ENCODE measurements around the gene DCT.

DCT gene

DNA sequence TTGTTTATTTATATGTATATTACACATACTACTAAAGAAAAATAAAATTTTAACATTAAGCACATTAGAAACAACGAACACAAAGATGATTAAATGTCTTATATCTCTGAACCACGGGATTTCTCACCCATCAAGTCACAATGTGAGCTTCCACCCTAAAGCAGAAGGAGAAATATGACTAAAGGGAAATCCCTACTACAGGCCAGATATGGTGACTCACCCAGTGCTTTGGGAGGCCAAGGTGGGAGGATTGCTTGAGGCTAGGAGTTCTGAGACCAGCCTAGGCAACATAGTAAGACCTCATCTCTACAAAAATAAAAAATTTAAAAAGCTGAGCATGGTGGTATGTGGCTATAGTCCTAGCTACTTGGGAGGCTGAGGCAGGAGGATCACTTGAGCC, 24.6 kb downstream of the DCT start:
- in situ Hi-C loops (cut with HindIII; ENCODE audit: low sequenced_read_pairs) = no loop called here

DNA sequence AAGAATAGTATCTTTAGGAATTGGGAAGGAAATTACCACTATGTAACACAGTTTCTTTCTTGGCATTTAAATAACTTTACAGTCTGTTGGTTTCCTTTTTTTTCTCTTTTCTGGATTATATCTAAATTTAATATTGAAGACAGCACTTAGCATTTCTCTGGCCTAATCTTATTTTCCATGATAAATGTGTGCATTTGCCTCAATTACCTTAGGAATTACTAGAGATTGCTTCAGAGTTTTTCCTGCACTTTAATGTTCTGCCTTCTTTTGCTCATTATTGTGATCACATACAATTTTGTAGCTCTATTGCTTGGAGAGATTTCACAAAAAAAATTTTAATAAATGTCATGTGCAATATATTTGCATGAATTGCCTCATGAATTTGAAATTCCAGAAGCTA, 25.1 kb downstream of the DCT start:
- in situ Hi-C loops (cut with HindIII; ENCODE audit: low sequenced_read_pairs) = no loop called here

DNA sequence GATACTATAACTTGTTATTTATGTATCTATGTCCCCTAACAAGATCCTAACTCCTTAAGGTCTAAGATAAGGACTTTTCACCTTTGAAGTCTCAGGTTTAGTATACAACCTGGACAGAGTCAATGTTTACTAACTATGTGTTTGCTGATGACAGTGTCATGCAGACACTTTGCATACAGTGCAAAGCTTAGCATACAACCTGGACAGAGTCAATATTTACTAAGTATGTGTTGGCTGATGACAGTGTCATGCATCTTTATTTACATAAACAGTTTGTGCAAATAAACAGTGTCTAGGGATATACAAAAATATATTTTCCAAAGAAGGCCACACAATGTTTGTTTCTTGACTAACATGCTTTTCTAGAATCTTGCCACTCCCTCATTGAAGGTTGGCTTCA, 34.7 kb downstream of the DCT start:
- in situ Hi-C loops (cut with HindIII; ENCODE audit: low sequenced_read_pairs) = no loop called here

DNA sequence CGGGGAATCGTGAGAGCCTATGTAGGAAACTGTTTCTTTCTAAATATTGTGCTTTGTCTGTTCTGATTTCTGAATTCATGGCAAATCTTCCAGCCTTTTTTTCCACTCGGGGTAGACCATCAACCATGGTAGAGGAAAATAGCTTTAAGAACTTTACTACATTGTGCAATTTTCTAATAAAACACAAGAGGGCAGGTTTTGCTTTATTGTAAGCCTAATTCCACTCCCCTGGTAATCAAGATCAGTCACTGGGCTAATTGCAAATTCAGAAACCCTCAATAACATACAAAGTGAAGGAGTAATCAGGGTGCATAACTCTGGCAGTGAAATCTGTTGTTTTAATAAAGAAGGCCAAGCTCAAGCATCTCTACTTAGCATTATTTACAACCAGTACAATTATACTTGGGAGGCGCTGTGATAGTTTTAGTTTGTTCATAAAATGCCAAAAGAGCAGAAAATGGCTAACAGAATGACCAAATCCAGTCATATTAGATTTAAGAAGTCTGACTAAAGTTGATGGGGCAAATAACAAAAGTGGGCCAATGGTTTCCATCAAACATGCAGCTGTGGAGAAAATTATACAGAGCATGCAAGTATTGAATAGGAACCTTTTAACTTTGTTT, 43.8 kb downstream of the DCT start:
- in situ Hi-C loops (cut with HindIII; ENCODE audit: low sequenced_read_pairs) = no loop called here

DNA sequence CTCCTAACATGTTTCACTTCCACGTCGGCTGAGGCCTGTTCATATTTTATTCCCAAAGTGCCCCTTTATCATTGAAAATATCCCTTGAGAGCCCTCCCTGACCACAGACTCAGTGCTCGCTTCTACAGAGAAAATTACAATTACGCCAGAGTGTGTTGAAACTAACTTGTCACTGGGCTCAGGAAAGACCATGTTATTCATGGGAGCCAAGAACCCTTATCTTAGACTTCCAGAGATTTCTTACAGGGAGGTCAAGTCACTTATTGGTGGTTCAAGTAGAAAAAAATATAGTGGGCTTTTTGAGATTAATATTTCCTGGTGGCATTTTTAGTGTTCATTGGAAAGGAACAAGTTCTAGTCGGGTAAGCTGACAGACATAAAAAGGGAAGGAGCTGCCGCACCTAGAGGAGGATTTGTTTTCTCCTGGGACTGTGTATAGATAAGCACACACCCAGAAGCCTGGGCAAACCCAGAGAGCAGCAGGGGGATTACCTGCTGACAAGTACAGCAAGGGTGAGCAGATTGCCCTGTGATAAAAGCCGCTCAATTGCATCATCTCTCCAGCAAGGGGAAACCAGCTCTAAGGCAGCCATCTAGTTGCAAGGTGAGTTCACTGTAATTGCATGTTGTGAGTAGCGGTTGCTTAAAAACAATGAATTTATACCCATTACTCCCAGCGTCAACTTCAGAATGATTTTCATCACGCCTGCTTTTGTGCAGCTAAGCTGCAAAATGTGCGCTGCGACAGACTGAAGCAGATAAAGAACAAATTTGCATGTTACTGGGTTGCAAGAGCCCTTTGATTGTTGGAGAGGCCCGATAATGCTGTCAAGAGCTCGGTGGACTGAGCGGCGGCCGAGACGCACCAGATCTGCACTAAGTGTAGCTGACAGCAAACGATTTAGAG, 46.2 kb downstream of the DCT start:
- in situ Hi-C loops (cut with HindIII; ENCODE audit: low sequenced_read_pairs) = no loop called here

DNA sequence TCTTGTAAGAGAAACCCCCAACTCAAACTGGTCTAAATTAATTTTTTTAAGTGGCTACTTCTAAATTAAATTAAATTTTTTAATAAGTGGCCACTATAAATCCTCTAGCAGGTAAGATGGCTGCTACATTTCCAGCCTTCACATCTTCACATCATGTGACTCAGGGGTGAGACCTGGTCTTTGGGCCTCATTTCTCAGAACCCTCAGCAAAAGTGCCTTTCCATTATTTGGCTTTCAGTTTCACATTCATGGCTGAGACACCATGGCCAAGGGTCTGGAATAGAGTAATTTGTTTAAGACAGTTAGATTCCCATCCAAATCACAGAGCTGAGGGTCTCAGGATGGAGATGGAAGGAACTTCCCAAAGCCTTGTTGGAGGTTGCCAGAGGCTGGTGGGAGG, 47.5 kb downstream of the DCT start:
- in situ Hi-C loops (cut with HindIII; ENCODE audit: low sequenced_read_pairs) = no loop called here

DNA sequence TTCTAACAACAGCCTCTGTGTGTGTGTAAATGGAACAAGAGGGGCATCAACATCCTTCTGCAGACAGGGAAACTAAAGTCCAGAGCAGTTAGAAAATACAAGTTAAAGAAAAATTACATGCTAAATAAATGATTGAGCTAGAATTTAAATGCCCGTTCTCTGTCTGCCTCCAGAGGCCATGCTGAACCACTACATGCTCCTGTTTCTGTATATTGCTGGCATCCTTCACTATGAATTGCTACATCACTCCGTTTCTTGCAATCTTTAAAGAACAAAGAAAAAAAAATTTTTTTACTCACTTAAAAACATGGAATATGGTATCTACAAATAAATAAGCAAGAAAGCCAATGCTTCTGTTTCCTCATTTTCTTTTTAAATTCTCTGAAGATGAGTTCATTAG, 47.9 kb downstream of the DCT start:
- in situ Hi-C loops (cut with HindIII; ENCODE audit: low sequenced_read_pairs) = no loop called here

DNA sequence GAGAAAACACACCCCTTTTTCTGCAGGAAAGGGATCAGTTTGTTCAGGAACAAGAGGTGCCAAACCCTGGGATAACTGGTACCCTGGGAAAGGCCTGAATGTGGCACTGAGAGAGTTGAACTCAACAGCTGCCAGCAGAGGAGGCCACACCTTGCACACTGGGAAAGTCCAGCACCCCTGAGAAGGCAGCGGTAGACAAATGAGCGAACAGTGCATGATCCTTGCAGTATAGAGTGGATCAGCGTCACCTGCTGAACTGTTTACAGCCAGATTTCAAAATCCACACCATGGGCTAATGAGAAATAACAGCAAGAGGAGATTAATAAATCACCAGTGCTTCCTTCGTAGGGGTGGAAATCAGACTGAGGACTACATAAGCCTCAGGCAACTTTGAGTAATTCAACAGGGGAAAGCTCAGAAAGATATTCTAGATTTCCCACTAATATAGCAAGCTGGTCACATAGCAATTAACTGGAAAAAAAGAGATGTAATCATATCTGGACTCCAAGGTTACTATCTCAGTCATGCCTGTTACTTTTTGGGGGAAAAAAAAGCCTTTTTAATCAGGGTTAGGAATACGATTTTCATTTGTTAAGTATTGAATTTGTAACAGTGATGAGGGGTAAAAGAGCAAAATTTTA, 52.0 kb downstream of the DCT start:
- in situ Hi-C loops (cut with HindIII; ENCODE audit: low sequenced_read_pairs) = no loop called here

DNA sequence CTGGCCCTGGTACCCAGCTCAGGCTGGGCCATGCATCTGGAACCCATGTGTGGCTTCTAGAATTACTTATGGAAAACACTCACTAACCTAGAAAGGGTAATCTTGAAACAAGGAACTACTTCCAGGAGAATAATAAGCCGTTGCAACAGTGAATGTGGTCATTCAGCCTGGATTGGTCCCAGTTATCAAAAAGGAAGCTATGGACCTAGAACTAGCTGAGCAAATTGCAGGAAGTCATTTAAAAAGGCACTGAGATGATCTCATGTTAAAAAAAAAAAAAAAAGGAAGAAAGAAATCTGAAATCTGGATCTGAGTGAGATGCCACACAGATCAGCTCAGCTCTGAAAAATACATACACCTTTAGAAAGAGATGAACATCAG, 59.6 kb downstream of the DCT start:
- in situ Hi-C loops (cut with HindIII; ENCODE audit: low sequenced_read_pairs) = no loop called here

DNA sequence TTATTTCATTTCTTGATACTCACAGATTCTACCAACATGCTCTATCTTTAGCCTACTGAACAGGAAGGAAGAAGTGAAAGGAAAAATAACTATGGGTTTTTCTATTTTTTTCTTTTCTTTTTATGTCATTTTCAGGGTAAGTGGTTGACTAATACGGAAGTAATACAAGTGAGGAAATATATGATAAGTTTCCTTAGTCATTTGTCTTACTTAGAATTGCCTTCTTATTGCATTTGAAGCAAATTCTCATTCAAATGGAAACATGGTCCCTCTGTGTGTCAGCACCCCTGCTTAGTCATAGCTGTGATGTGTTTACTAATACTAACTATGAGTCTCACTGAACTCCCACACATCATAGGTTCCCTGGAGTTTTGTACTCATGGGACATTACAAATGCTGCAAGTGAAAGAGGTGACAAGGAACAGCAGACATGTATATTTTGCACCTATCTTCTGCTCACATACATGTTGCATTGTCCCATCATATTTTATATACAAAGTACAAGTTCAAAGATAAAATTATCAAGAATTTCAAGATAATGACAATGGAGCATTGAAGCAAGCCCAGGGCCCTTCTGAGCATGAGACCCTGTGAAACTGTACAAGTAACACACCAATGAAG, 60.1 kb downstream of the DCT start:
- in situ Hi-C loops (cut with HindIII; ENCODE audit: low sequenced_read_pairs) = no loop called here

DNA sequence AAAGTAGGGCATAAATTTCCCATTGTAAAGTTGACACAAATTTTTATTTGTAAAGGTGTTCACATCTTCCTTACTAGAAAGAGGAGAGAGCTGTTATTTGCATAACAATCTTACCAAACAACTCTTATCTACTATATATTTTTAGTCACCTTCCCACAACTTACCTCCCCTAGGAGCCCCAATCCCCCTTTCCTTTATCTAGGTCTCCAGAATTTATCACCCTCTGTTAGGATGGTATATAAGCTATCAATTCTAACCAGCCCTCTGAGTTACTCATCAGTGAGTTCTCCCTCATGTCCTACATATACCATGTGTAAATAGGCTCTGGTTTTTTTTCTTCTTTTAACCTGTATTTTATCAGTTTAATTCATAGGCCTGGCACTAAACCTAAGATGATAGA, 62.2 kb downstream of the DCT start:
- in situ Hi-C loops (cut with HindIII; ENCODE audit: low sequenced_read_pairs) = no loop called here

DNA sequence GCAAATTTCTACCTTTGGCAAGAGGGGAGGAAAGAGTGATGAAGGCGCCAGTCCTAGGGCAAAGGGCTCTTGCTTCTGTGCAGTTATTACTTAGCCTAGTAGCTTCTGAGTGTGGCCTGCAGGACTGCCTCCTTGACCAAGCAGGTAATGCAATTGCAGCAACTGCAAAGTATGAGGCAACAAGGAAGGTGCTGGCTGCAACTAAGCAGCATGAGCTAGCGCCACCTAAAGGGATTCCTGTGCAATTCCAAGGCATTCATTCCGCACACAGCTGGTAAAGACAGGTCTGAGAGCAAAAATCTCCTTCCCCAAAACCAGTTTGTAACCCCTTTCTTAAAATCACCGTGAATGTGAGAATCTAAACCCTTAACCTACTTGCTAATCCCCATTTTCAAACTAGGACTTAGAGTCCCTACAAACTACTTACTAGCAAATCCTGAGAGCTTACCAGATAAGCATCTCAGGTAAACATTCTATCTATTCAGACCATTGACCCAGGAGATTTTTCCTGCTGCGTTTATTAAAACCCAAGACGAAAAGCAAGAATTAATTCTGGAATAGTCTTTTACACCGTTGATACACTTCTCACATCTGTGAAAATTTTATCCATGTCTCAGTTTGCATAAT, 62.9 kb downstream of the DCT start:
- in situ Hi-C loops (cut with HindIII; ENCODE audit: low sequenced_read_pairs) = no loop called here

DNA sequence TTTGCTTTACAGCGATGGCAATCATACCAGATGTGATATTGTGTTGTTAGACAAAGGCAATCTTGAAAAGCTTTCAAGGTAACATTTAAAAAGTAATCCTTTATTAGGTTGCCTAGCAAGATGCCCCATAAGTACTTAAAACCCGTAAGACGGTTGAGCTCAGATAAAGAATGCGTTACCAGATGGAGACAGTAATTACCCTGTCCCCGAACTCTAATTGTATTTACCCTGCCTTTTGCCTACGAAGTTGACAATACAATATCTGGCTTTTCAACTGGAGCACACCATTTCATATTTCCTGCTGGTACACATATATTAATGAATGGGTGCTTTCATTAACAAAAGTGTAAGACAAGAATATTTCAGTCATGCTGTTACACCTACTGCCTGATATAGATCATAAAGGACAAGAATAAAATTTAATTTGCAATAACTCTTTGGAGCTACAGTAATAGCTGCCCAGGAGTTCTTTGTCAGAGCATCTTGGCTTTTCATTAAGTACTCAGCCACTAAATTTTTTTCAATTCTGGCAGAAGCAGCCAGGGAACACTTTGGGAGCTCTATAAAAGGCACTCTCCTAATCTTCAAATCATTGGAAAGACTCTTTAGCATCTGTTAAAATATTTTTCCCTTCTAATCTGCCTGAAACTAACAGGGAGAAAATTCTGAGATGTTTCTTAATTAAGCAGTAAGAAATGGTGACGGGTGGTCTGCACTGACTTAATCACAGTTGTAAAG, 63.8 kb downstream of the DCT start:
- in situ Hi-C loops (cut with HindIII; ENCODE audit: low sequenced_read_pairs) = no loop called here

DNA sequence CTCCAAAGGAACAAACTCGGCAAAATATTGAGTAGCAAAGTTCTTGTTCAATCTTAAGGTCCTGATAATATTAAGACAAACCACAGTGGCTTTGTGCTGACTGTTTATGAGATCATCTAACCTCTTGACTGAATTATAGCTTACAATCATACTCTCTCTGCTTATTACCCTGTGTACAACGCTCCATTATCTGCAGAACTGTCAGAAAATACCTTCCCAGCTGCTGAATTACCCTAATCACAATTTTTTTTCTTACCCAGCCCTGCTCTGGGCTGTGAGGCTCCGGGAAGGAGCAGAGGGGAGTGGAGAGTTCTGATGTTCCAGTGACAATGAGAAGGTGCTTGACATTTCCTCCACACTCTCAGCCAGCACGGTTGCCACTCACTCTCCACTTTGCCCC, 64.8 kb downstream of the DCT start:
- in situ Hi-C loops (cut with HindIII; ENCODE audit: low sequenced_read_pairs) = no loop called here

DNA sequence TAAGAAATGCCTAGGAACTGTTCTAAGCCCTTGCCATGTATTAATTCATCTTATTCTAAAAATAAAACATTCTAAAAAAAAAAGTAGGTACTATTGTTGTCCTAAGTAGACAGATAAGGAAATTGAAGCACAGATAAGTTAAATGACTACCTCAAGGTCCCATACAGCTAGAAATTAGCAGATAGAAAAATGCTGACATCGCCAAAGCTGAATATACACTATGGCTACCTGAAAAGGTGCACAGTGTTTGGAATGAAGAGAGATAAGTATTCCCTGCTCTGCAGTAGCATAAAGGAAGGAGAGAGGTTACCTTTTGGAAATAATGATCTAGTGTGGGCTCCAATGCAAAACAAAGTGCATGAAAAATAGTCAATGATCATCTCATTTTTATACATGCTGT, 65.3 kb downstream of the DCT start:
- in situ Hi-C loops (cut with HindIII; ENCODE audit: low sequenced_read_pairs) = no loop called here

DNA sequence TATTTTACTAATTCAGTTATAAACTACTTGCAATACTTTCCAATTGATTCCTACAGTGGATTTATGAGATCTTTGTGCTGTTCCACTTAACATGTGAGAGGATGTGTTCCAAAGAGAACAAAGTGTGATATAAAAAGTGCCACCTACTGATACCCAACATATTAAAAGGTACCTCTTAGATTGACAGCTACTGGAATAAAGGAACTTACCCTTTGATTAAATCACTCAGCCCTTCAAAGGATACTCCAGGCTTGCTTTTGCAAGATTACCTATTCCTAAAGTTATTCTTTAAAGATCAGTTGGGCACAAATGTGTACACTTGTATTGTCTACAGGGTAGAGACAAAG, 65.9 kb downstream of the DCT start:
- in situ Hi-C loops (cut with HindIII; ENCODE audit: low sequenced_read_pairs) = no loop called here

DNA sequence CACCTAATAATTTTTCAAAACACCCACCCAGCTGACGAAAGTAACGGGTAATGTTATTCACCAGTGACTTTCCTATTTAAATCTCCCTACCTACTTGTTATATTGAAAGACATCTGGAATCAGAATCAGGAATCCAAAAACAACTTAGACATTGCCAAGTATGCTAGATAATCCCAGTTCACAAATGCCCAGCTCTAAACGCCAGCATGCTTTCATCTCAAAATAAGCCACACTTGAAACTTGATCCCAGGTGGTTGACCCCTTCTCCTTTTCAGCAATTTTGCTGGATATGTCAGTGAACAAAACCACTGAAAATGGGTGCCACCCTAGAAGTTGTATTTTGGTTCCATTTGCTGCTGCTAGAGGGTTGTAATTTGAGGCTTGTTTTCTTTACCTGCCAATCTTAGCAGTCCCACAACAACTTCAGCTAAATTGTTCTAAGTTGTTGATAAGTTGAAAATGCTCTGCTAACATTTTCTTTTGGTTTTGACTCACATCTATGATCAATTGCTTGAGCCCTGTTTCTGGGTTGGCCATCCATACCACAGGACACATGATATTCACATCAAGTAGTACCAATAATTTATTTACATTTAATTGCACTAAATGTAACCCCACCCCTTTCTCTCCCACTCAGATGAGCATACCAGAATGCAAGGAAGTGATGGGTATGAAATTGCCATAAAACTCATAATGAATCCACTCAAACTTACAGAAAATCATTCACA, 66.4 kb downstream of the DCT start:
- in situ Hi-C loops (cut with HindIII; ENCODE audit: low sequenced_read_pairs) = no loop called here

DNA sequence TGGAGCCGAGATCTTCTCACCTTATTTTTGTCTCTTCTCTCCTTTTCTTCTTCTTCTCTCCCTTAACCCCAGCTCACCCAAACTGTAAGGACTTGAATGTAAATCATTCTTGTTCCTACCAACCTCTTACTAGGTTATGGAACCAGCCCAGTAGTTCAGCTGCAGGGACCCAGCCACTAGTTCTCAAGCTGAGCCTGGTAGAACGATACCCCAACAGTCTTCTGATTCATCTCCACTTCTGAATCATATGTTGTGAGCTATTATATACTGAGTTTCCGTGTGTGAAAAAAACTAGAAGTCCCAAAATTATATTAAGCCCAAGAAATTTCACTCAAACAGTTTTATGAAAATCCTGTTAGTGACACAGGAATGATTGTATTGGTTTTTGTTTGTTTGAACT, 67.7 kb downstream of the DCT start:
- in situ Hi-C loops (cut with HindIII; ENCODE audit: low sequenced_read_pairs) = no loop called here

DNA sequence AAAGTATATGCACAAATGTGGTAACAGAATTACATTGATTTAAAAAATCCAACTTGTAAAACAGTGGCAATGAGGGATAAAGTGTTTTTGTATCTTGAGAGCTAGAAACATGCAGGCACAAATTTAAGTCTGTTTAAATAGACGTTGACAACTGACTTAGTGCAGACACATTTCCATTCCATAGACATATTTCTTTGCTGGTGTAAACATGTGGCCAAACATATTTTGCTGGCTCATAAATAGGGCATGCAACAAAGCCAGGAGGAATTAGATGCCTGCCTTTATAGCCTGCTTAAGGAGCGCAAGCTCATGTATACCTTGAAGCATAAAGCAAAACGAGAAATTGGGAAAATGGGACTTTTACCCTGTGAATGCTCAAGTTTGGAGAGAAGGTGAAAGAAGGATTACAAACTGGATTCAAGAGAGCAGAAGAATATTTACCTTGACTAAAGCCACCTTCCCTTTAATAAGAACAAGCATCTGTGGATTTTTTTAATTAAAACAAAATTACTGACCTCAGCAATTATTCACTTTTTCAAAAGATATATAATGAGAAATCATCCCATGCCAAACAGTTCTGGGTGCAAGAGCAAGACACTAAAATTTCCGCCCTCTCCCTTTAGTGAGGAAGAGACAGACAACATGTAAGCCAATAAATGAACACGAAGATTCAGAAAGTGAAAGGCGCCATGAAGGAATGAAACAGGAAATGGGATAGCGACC, 71.0 kb downstream of the DCT start:
- in situ Hi-C loops (cut with HindIII; ENCODE audit: low sequenced_read_pairs) = no loop called here

Measured in DLD1 (cell line).